ENCODE measurements around the gene LCTL. TPM values are rescaled to one million over a fixed set of nuclear protein-coding genes. Genes with fewer than 3 reads are reported as not detected.

Gene LCTL
- total RNA-seq, 1 experiment from 2014 or later: not detected

GRCh38 chr15:66524838-66525237, 41.0 kb downstream of the LCTL start:
- in situ Hi-C loops (cut with HindIII; ENCODE audit: low pct_unique_long_range_greater_than_20kb, low sequenced_read_pairs) (no loop called here), intact Hi-C loops (cut with micrococcal nuclease; ENCODE audit: unreplicated experiment) (no loop called here)
- Histone ChIP-seq H3K4me1 (ENCODE audit: control insufficient read depth, insufficient read depth, low read length) (no peaks in the 10 kb centered on the region), H3K36me3 (ENCODE audit: control insufficient read depth, insufficient read depth, low read length) (peaks cover 10% of the 10 kb centered on the region; the same call in 1 of the 2 replicates), H3K4me3 (ENCODE audit: low read depth in 2 of 2, low read length in 2 of 2) (no peak overlapping the region), H3K27me3 (ENCODE audit: control insufficient read depth, insufficient read depth, low read length) (no peaks in the 10 kb centered on the region), H3K9me3 (ENCODE audit: control insufficient read depth, insufficient read depth, low read depth, low read length) (no peaks in the 10 kb centered on the region), H3K27ac (ENCODE audit: low read length) (no peak overlapping the region)
- no peak for ATAC-seq
- no TSS peak for BruUV-seq (replicated peaks)
- ChIA-PET CTCF (no interaction called here), POLR2A (no interaction called here)
- DNase-seq (ENCODE audit: low read depth, low spot score): no peak
- no peak for TF ChIP-seq REST (IDR thresholded peaks at IDR 0.05; ENCODE audit: insufficient read depth in 1 of 2, low read depth in 2 of 2, low read length in 1 of 2)
- no peak for TF ChIP-seq CTCF (IDR thresholded peaks at IDR 0.05)
- TF ChIP-seq TCF7L2 (IDR thresholded peaks at IDR 0.05; ENCODE audit: low read depth, low read length): no peak
- no peak for TF ChIP-seq SIN3A (IDR thresholded peaks at IDR 0.05; ENCODE audit: borderline replicate concordance, insufficient read depth, low read depth, low read length)
- TF ChIP-seq POLR2AphosphoS5 (IDR thresholded peaks at IDR 0.05; ENCODE audit: low read depth, low read length): no peak

GRCh38 chr15:66523926-66524325, 41.9 kb downstream of the LCTL start:
- in situ Hi-C loops (cut with HindIII; ENCODE audit: low pct_unique_long_range_greater_than_20kb, low sequenced_read_pairs): no loop called here
- Histone ChIP-seq H3K4me3 (ENCODE audit: low read depth in 2 of 2, low read length in 2 of 2) (no peak overlapping the region), H3K4me1 (ENCODE audit: control insufficient read depth, insufficient read depth, low read length) (no peaks in the 10 kb centered on the region), H3K27ac (ENCODE audit: low read length) (no peak overlapping the region), H3K27me3 (ENCODE audit: control insufficient read depth, insufficient read depth, low read length) (no peaks in the 10 kb centered on the region), H3K36me3 (ENCODE audit: control insufficient read depth, insufficient read depth, low read length) (peaks cover 7% of the 10 kb centered on the region; the same call in 1 of the 2 replicates), H3K9me3 (ENCODE audit: control insufficient read depth, insufficient read depth, low read depth, low read length) (no peaks in the 10 kb centered on the region)
- CTCF ChIA-PET: no interaction called here
- BruUV-seq (replicated peaks): no TSS peak
- intact Hi-C loops (cut with micrococcal nuclease; ENCODE audit: unreplicated experiment): no loop called here
- DNase-seq (ENCODE audit: low read depth, low spot score) (no peak), ATAC-seq (no peak)
- POLR2A ChIA-PET: no interaction called here
- TF ChIP-seq TCF7L2 (IDR thresholded peaks at IDR 0.05; ENCODE audit: low read depth, low read length): no peak
- no peak for TF ChIP-seq CTCF (IDR thresholded peaks at IDR 0.05)
